HCT116 (cell line): ENCODE data around the gene TCOF1. TPM values are rescaled to one million over a fixed set of nuclear protein-coding genes. Genes with fewer than 3 reads are reported as not detected.

Experiments used
- ATAC-seq: fragments of 200-7000 bp; cut with Tn5 transposase; 2 replicates; pipeline ENCODE4 v1.9.1; 2020; ENCODE audit warnings: mild to moderate bottlenecking, moderate library complexity
- BruUV-seq: library from RNA; stranded (reverse); fragments of 400-500 nt; replicated peaks from 2 replicates; lab custom pipeline; 2021; lab: Mats Ljungman, UMichigan
- CTCF ChIA-PET: fragments of 300-600 bp; sonication (Branson Sonifier 250); formaldehyde crosslinking; loops from one replicate; lab custom pipeline; 2021; ENCODE audit warnings: antibody characterized with exemption; lab: Charles Lee
- POLR2A ChIA-PET: fragments of 300-600, 350-600 bp; sonication (Branson Sonifier 250); formaldehyde crosslinking; loops from one replicate; lab custom pipeline; 2021; ENCODE audit warnings: antibody characterized with exemption; lab: Charles Lee
- RAD21 ChIA-PET, 2 experiments: fragments of 300-600 bp; sonication (Branson Sonifier 250); formaldehyde crosslinking; loops; one replicate each; lab custom pipeline; 2023; ENCODE audit warnings: low total read pairs in 2 of 2; ENCODE audit not compliant: uncharacterized antibody in 2 of 2, unreplicated experiment in 2 of 2, low non-redundant PET in 1 of 2; lab: Charles Lee
- DNase-seq: peaks from one replicate; pipeline ENCODE4 v3.0.0-alpha.2; 2010; ENCODE audit warnings: low read depth, low spot score
- H2AFZ ChIP-seq: fragments of 200-600 bp; shearing (Covaris generic), sonication (generic); 2 replicates; pipeline ENCODE4 v1.6.1; 2017; ENCODE audit warnings: low read depth, mixed run types, mixed read lengths, antibody characterized with exemption, low read length; ENCODE audit not compliant: poor library complexity, severe bottlenecking
- H3K27ac ChIP-seq: 2 replicates; pipeline ENCODE4 v1.5.1; 2012; ENCODE audit warnings: low read depth, low read length
- H3K27me3 ChIP-seq: fragments of 200-600 bp; sonication (generic); 2 replicates; pipeline ENCODE4 v1.6.1; 2016; ENCODE audit warnings: mixed run types, low read length, mixed read lengths; ENCODE audit not compliant: insufficient read depth
- H3K36me3 ChIP-seq, 2 experiments: fragments of 200-500 bp in 1 of 2; fragments of 200-600 bp in 1 of 2; sonication (Bioruptor generic) in 1 of 2; sonication (generic) in 1 of 2; 2 replicates each; pipeline versions ENCODE4 v1.5.1 to v1.6.1; 2014 to 2016; ENCODE audit warnings: low read length in 2 of 2, inconsistent platforms in 1 of 2, mixed read lengths in 1 of 2, mixed run types in 1 of 2; ENCODE audit not compliant: insufficient read depth in 2 of 2, control insufficient read depth in 1 of 2
- H3K4me1 ChIP-seq, 2 experiments: fragments of 200-600 bp in 1 of 2; sonication (generic) in 1 of 2; 2 replicates each; pipeline versions ENCODE4 v1.5.1 to v1.6.1; 2012 to 2017; ENCODE audit warnings: low read length in 2 of 2, inconsistent platforms in 1 of 2, mild to moderate bottlenecking in 1 of 2, mixed read lengths in 1 of 2, mixed run types in 1 of 2, moderate library complexity in 1 of 2; ENCODE audit not compliant: insufficient read depth in 2 of 2, control insufficient read depth in 1 of 2
- H3K4me2 ChIP-seq: fragments of 200-600 bp; sonication (generic); 2 replicates; pipeline ENCODE4 v1.6.1; 2017; ENCODE audit warnings: mixed run types, low read length, mixed read lengths
- H3K4me3 ChIP-seq, 2 experiments: fragments of 200-600 bp in 1 of 2; sonication (generic) in 1 of 2; replicated peaks in 1 of 2; 2 replicates each; pipeline ENCODE4 v1.5.1; 2011 to 2016; ENCODE audit warnings: low read length in 2 of 2, control low read depth in 1 of 2, low read depth in 1 of 2, mild to moderate bottlenecking in 1 of 2, mixed read lengths in 1 of 2, mixed run types in 1 of 2
- H3K79me2 ChIP-seq: fragments of 200-600 bp; sonication (generic); 2 replicates; pipeline ENCODE4 v1.6.1; 2017; ENCODE audit warnings: mild to moderate bottlenecking, mixed run types, low read length, moderate library complexity, mixed read lengths; ENCODE audit not compliant: insufficient read depth
- H3K9ac ChIP-seq: fragments of 200-600 bp; sonication (generic); 2 replicates; pipeline ENCODE4 v1.6.1; 2016; ENCODE audit warnings: low read length, mixed read lengths
- H3K9me2 ChIP-seq: fragments of 200-600 bp; sonication (generic), shearing (Covaris generic); 2 replicates; pipeline ENCODE4 v1.6.1; 2017; ENCODE audit warnings: mixed run types, mild to moderate bottlenecking, moderate library complexity; ENCODE audit not compliant: insufficient read depth
- H3K9me3 ChIP-seq, 2 experiments: fragments of 200-500 bp in 1 of 2; fragments of 200-600 bp in 1 of 2; sonication (Bioruptor generic) in 1 of 2; sonication (generic) in 1 of 2; 2 replicates each; pipeline ENCODE4 v1.6.1; 2014 to 2017; ENCODE audit warnings: low read length in 2 of 2, mixed read lengths in 2 of 2, inconsistent platforms in 1 of 2, low read depth in 1 of 2, mild to moderate bottlenecking in 1 of 2, mixed run types in 1 of 2, moderate library complexity in 1 of 2; ENCODE audit not compliant: control insufficient read depth in 1 of 2, insufficient read depth in 1 of 2
- H4K20me1 ChIP-seq: fragments of 200-600 bp; sonication (generic), shearing (Covaris generic); 2 replicates; pipeline ENCODE4 v1.6.1; 2017; ENCODE audit warnings: mixed run types, mild to moderate bottlenecking, moderate library complexity; ENCODE audit not compliant: insufficient read depth
- ATF3 ChIP-seq: IDR thresholded peaks from 2 replicates; pipeline ENCODE4 v1.6.1; 2012
- CBX3 ChIP-seq: IDR thresholded peaks from 2 replicates; pipeline ENCODE4 v1.6.1; 2012; ENCODE audit warnings: low read depth
- CEBPB ChIP-seq: IDR thresholded peaks from 2 replicates; pipeline ENCODE4 v1.6.1; 2012; ENCODE audit warnings: low read depth
- CTCF ChIP-seq, 3 experiments: fragments of 200-600 bp in 1 of 3; sonication (generic) in 1 of 3; IDR thresholded peaks in 2 of 3; conservative IDR thresholded peaks in 1 of 3; 2 replicates each; pipeline ENCODE4 v1.5.1; 2012 to 2017; ENCODE audit warnings: low read depth in 2 of 3, low read length in 2 of 3, antibody characterized with exemption in 1 of 3, borderline replicate concordance in 1 of 3, control low read depth in 1 of 3, mild to moderate bottlenecking in 1 of 3, mixed read lengths in 1 of 3, mixed run types in 1 of 3, moderate library complexity in 1 of 3; ENCODE audit not compliant: insufficient read depth in 1 of 3
- EGR1 ChIP-seq: IDR thresholded peaks from 2 replicates; pipeline ENCODE4 v1.6.1; 2012; ENCODE audit warnings: low read depth
- ELF1 ChIP-seq: IDR thresholded peaks from 2 replicates; pipeline ENCODE4 v1.6.1; 2012; ENCODE audit warnings: low read depth, borderline replicate concordance
- EZH2 ChIP-seq: fragments of 200-600 bp; sonication (generic); IDR thresholded peaks from 2 replicates; pipeline ENCODE4 v1.6.1; 2017; ENCODE audit warnings: antibody characterized with exemption, mixed run types
- EZH2phosphoT487 ChIP-seq: fragments of 200-600 bp; IDR thresholded peaks from 2 replicates; pipeline ENCODE4 v1.6.1; 2018; ENCODE audit warnings: antibody characterized with exemption, borderline replicate concordance
- FOSL1 ChIP-seq: IDR thresholded peaks from 2 replicates; pipeline ENCODE4 v1.6.1; 2012; ENCODE audit warnings: low read depth
- JUND ChIP-seq: IDR thresholded peaks from 2 replicates; pipeline ENCODE4 v1.6.1; 2012
- MAX ChIP-seq: IDR thresholded peaks from 2 replicates; pipeline ENCODE4 v1.6.1; 2012
- POLR2AphosphoS5 ChIP-seq: IDR thresholded peaks from 2 replicates; pipeline ENCODE4 v1.6.1; 2011; ENCODE audit warnings: mild to moderate bottlenecking, low read depth, low read length, moderate library complexity
- RAD21 ChIP-seq: IDR thresholded peaks from 2 replicates; pipeline ENCODE4 v1.6.1; 2012; ENCODE audit warnings: low read depth, mild to moderate bottlenecking
- REST ChIP-seq: IDR thresholded peaks from 2 replicates; pipeline ENCODE4 v1.6.1; 2012; ENCODE audit warnings: low read depth
- SP1 ChIP-seq: IDR thresholded peaks from 2 replicates; pipeline ENCODE4 v1.6.1; 2012; ENCODE audit warnings: low read depth
- TCF7L2 ChIP-seq: IDR thresholded peaks from 2 replicates; pipeline ENCODE4 v1.7.0; 2011; ENCODE audit warnings: borderline replicate concordance, inconsistent platforms; ENCODE audit not compliant: insufficient read depth, insufficient read length; ENCODE audit errors: extremely low read depth
- YY1 ChIP-seq: IDR thresholded peaks from 2 replicates; pipeline ENCODE4 v1.6.1; 2011; ENCODE audit warnings: low read length, low read depth, moderate library complexity, mild to moderate bottlenecking; ENCODE audit not compliant: insufficient replicate concordance; ENCODE audit errors: extremely low read depth
- ZBTB33 ChIP-seq: IDR thresholded peaks from 2 replicates; pipeline ENCODE4 v1.6.1; 2011; ENCODE audit warnings: mild to moderate bottlenecking, low read length, moderate library complexity; ENCODE audit not compliant: insufficient replicate concordance; ENCODE audit errors: extremely low read depth
- ZNF274 ChIP-seq: fragments of 200-500 bp; sonication (Bioruptor generic); IDR thresholded peaks from 2 replicates; pipeline ENCODE4 v1.6.1; 2014; ENCODE audit warnings: mild to moderate bottlenecking, low read depth, low read length, inconsistent platforms
- intact Hi-C: fragments of 100-400 bp; cut with micrococcal nuclease; formaldehyde crosslinking; loops from 2 replicates; pipeline ENCODE4 v1.10.0; 2022
- total RNA-seq: library from RNA; stranded (reverse); gene quantifications from one replicate; pipeline ENCODE4 v1.2.1, GENCODE V29; 2021; ENCODE audit not compliant: unreplicated experiment

The TCOF1 gene
- total RNA-seq, 1 experiment from 2014 or later: 94.7 TPM

- H2AFZ ChIP-seq: peak overlapping the region; percentile 89
Measured at GRCh38 chr5:150436141-150436680, 78.7 kb downstream of the TCOF1 start.

More at GRCh38 chr5:150436141-150436680, 78.7 kb downstream of the TCOF1 start:
- DNase-seq: peak; percentile 74
- no TSS peak for BruUV-seq
- Histone ChIP-seq H3K4me3 (no peak overlapping the region), H3K9me3 (no peaks in the 10 kb centered on the region), H4K20me1 (no peaks in the 10 kb centered on the region), H3K9me2 (no peaks in the 10 kb centered on the region), H3K9ac (no peak overlapping the region), H3K79me2 (no peaks in the 10 kb centered on the region), H3K27ac (no peak overlapping the region), H3K36me3 (peaks cover 0 to 3% of the 10 kb centered on the region in 2 experiments; a peak in 1 of 4 replicates), H3K4me2 (peak overlapping the region; percentile 53), H3K4me1 (peaks cover 7 to 13% of the 10 kb centered on the region in 2 experiments; a peak in 3 of 4 replicates), H3K27me3 (no peaks in the 10 kb centered on the region)
- peak; percentile 95 for ATAC-seq
- no peak for TF ChIP-seq TCF7L2
- peak; percentile 96 for TF ChIP-seq RAD21
- peak; percentile 76 to 93 (median 92) for TF ChIP-seq CTCF (IDR thresholded peaks at IDR 0.05 in 2 of 3, conservative IDR thresholded peaks at IDR 0.05 in 1 of 3; ENCODE audit: borderline replicate concordance in 1 of 3, insufficient read depth in 1 of 3, low read depth in 2 of 3, low read length in 2 of 3)
- no peak for TF ChIP-seq EGR1
- TF ChIP-seq EZH2: no peak
- TF ChIP-seq ZBTB33: no peak
- TF ChIP-seq EZH2phosphoT487: no peak
- TF ChIP-seq ELF1: no peak
- TF ChIP-seq SP1: no peak
- TF ChIP-seq POLR2AphosphoS5: no peak
- no peak for TF ChIP-seq JUND
- TF ChIP-seq CBX3: no peak
- TF ChIP-seq CEBPB: no peak
- TF ChIP-seq MAX: peak; percentile 77
- TF ChIP-seq YY1: peak; percentile 38
- TF ChIP-seq REST: no peak
- no peak for TF ChIP-seq ZNF274
- no peak for TF ChIP-seq FOSL1
- TF ChIP-seq ATF3: no peak
- intact Hi-C loops: loop anchor here (1.0 to 5.0 kb wide), 6 partner anchors 39 to 306 kb away; partner anchors contain the start of gene TCOF1
- ChIA-PET RAD21 (interaction anchor here (0.7 to 1.1 kb wide), 4 partner anchors 38 to 164 kb away, joined by 3 to 6 read pairs (median 3); no protein-coding TSS in a partner anchor), CTCF (interaction anchor here (0.6 to 1.3 kb wide), 10 partner anchors 10 to 393 kb away, joined by 3 to 15 read pairs (median 3); partner anchors contain the start of gene RPS14), POLR2A (interaction anchor here (1.0 kb wide), 1 partner anchor 13 kb away, joined by 4 read pairs; the partner anchor contains the start of gene RPS14)
